ENCODE results near the gene C8A.

The C8A gene

DNA sequence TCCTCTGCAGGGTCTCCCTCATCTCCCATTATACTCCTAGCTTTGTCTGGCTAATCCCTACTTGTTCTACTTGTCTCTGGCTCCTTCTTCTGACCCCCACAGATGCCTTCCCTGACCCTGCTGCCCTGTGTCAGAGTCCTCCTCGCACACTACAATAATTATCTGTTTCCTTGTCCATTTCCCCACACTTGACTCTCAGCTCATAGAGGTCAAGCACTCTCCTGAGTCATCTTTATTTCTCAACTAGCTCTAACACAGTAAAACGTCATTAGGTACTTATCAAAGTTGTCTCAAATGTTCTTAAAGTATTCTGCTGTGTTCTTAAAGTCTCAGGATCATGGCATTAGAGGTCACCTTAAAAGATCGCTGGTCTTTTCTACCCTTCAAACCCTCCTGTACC lies 47.1 kb downstream of the C8A start:
- no peak for DNase-seq (ENCODE audit: extremely low spot score)
- POLR2A ChIA-PET, result no interaction called here
- TF ChIP-seq, protein P1, sequence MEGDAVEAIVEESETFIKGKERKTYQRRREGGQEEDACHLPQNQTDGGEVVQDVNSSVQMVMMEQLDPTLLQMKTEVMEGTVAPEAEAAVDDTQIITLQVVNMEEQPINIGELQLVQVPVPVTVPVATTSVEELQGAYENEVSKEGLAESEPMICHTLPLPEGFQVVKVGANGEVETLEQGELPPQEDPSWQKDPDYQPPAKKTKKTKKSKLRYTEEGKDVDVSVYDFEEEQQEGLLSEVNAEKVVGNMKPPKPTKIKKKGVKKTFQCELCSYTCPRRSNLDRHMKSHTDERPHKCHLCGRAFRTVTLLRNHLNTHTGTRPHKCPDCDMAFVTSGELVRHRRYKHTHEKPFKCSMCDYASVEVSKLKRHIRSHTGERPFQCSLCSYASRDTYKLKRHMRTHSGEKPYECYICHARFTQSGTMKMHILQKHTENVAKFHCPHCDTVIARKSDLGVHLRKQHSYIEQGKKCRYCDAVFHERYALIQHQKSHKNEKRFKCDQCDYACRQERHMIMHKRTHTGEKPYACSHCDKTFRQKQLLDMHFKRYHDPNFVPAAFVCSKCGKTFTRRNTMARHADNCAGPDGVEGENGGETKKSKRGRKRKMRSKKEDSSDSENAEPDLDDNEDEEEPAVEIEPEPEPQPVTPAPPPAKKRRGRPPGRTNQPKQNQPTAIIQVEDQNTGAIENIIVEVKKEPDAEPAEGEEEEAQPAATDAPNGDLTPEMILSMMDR (IDR thresholded peaks at IDR 0.05; ENCODE audit: control extremely low read depth, extremely low read depth, low read depth, missing control alignments), result no peak
- CTCF ChIA-PET, result no interaction called here

DNA sequence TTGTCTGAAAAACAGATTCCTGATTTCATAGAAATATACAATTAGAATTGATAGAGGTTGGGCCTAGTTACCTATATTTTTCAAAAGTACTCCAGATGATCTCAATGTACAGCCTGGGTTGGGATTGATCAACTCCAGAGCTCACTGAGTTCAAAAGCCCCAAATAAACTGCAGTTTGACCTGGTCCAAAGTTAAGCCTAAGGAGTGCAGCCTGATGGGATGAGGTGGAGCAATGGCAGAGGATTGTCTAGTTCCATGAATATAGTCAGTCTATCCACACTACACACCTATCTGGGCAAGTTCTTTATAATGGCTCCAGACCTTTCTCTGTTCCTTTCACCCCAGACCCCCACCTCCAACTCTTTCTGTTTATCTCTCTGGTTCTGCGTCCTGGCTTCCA lies 49.2 kb downstream of the C8A start:
- POLR2A ChIA-PET, result no interaction called here
- TF ChIP-seq, protein P1 (IDR thresholded peaks at IDR 0.05; ENCODE audit: control extremely low read depth, extremely low read depth, low read depth, missing control alignments), result no peak
- no peak for DNase-seq (ENCODE audit: extremely low spot score)
- CTCF ChIA-PET, result no interaction called here

- ChIA-PET POLR2A (no interaction called here), CTCF (no interaction called here)
- TF ChIP-seq, protein P1 (IDR thresholded peaks at IDR 0.05; ENCODE audit: control extremely low read depth, extremely low read depth, low read depth, missing control alignments), result no peak
- DNase-seq (ENCODE audit: extremely low spot score), result no peak
Observed at GRCh38 chr1:56904663-56905397, 50.2 kb downstream of the C8A start.

DNA sequence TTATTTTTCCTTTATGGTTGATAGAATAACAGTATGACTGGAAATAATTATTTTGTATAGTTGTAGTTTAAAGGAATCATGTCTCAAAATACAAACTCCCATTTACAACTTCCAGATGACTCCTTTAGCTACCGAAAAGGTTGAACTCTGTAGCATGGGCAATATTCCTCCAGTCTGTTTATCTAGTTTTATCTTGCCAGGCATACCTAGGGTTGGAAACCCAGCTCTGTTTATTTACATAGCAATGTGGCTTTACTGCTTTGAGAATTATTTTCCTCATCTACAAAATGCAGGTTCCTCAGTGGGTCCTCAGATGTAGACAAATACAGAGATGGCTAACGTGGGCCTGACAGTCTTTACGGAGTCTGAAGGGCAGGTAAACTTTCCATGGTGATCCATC lies 51.1 kb downstream of the C8A start:
- ChIA-PET CTCF (no interaction called here), POLR2A (no interaction called here)
- no peak for DNase-seq (ENCODE audit: extremely low spot score)

DNA sequence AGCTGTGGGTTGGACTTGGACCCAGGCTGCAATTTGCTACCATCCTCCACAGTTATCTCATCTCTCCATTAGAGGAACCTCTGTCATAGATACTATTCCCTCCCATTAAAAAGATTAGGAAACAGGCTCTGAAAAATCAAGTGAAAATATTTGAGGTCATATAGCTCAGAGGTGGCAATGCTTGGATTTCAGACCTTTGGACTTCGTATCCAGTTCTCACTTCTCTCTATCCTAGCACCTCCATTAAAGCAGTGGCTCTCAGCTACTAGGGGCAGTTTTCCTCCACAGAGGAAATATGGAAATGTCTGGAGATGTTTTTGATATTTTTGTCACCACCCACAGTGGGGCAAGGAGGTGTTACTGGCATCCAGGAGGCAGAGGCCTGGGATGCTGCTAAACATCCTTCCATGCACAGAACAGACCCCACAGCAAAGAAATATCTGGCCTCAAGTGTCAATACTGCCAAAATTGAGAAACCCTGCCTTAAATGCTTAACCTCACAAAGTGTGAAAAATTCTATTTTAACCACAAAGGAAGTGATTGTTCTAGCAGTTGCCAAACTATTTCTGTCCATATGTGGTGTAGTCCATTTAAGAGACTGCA lies 54.1 kb downstream of the C8A start:
- ChIA-PET CTCF (interaction anchor here (1.1 kb wide), 1 partner anchor 9 kb away, joined by 3 read pairs; no protein-coding TSS in a partner anchor), POLR2A (no interaction called here)
- DNase-seq (ENCODE audit: extremely low spot score), result no peak
- TF ChIP-seq, protein P1 (IDR thresholded peaks at IDR 0.05; ENCODE audit: control extremely low read depth, extremely low read depth, low read depth, missing control alignments), result no peak

More for the DNA sequence above, 51.1 kb downstream of the C8A start:
- TF ChIP-seq, protein P1 (IDR thresholded peaks at IDR 0.05; ENCODE audit: control extremely low read depth, extremely low read depth, low read depth, missing control alignments), result no peak

GRCh38 chr1:56910441-56910985 lies 55.9 kb downstream of the C8A start:
- no peak for DNase-seq (ENCODE audit: extremely low spot score)
- ChIA-PET CTCF (no interaction called here), POLR2A (no interaction called here)
- TF ChIP-seq, protein P1 (IDR thresholded peaks at IDR 0.05; ENCODE audit: control extremely low read depth, extremely low read depth, low read depth, missing control alignments), result no peak

All from GM10248 (cell line).